Nephron progenitor cell (in vitro differentiated cells): ENCODE data around the gene EFCAB14.
A peak's percentile ranks its signal among the peaks of the same experiment; 100 is the strongest.

Experiments
- DNase-seq: peaks from one replicate; pipeline ENCODE4 v3.0.0; 2021
- H3K27ac Mint-ChIP-seq: 2 replicates; pipeline ENCODE4 v1.8.0; 2021; ENCODE audit warnings: mild to moderate bottlenecking, moderate library complexity, mixed read lengths
- H3K27me3 Mint-ChIP-seq: 2 replicates; pipeline ENCODE4 v1.8.0; 2021; ENCODE audit warnings: mild to moderate bottlenecking, low read depth, mixed read lengths; ENCODE audit not compliant: poor library complexity
- H3K36me3 Mint-ChIP-seq: 2 replicates; pipeline ENCODE4 v1.8.0; 2021; ENCODE audit warnings: low read depth, mixed read lengths
- H3K4me1 Mint-ChIP-seq: 2 replicates; pipeline ENCODE4 v1.8.0; 2021; ENCODE audit warnings: mixed read lengths
- H3K4me3 Mint-ChIP-seq: 2 replicates; pipeline ENCODE4 v1.8.0; 2021; ENCODE audit warnings: mild to moderate bottlenecking, moderate library complexity, mixed read lengths
- H3K9me3 Mint-ChIP-seq: 2 replicates; pipeline ENCODE4 v1.8.0; 2021; ENCODE audit warnings: mild to moderate bottlenecking, moderate library complexity, mixed read lengths
- TF ChIP-seq, protein P1 (sequence below): fragments of 200-600 bp; sonication (generic); IDR thresholded peaks from 2 replicates; pipeline ENCODE4 v1.5.0; 2021; ENCODE audit warnings: antibody characterized with exemption

Gene EFCAB14

DNA sequence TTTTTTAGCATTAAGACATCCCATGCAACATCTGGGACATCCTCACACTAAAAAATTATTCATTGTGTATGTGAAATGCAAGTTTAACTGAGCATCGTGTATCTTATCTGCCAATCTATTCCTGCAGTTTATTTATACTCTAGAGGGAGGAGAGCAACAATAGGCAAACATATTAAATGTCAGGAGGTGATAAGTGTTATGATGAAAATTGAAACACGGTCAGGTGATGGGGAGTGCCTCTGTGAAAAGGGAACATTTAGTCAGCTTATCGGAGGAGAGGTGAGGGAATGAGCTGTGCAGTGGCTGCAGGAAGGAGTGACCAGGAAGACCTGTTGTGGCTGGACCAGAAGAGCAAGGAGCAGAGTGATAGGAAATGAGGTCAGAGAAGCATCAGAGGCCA is 775 bp upstream of the EFCAB14 start:
- Mint-ChIP-seq H3K36me3 (peaks cover 5% of the 10 kb centered on the region), H3K27ac (no peak overlapping the region), H3K9me3 (no peaks in the 10 kb centered on the region), H3K4me3 (peak overlapping the region; percentile 99), H3K27me3 (peaks cover 25% of the 10 kb centered on the region), H3K4me1 (peaks cover 31% of the 10 kb centered on the region)
- DNase-seq: no peak
- TF ChIP-seq, protein P1, sequence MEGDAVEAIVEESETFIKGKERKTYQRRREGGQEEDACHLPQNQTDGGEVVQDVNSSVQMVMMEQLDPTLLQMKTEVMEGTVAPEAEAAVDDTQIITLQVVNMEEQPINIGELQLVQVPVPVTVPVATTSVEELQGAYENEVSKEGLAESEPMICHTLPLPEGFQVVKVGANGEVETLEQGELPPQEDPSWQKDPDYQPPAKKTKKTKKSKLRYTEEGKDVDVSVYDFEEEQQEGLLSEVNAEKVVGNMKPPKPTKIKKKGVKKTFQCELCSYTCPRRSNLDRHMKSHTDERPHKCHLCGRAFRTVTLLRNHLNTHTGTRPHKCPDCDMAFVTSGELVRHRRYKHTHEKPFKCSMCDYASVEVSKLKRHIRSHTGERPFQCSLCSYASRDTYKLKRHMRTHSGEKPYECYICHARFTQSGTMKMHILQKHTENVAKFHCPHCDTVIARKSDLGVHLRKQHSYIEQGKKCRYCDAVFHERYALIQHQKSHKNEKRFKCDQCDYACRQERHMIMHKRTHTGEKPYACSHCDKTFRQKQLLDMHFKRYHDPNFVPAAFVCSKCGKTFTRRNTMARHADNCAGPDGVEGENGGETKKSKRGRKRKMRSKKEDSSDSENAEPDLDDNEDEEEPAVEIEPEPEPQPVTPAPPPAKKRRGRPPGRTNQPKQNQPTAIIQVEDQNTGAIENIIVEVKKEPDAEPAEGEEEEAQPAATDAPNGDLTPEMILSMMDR: no peak

DNA sequence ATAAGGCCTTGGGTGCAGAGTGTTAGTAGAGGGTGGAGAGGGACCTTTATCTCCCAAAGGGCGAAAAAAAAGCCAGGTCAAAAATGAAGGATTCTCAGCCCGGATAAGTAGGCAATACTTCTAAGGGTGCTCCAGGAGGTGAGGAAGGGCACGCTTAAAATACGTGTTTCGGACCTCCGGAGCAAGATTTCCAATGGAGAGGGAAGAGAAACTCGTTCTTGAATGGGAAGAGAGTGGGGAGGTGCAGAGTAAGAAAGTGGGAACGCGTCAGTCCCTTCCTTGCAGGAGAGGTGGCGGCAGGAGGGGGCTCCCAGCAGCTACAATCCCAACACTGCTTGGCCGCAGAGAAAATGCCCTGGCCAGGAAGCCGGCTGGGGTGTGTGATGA is 581 bp downstream of the EFCAB14 start:
- no peak for DNase-seq
- peak overlapping the region; percentile 99 for H3K4me3 Mint-ChIP-seq
- H3K36me3 Mint-ChIP-seq: peaks cover 5% of the 10 kb centered on the region
- H3K27me3 Mint-ChIP-seq: peaks cover 25% of the 10 kb centered on the region
- peaks cover 31% of the 10 kb centered on the region for H3K4me1 Mint-ChIP-seq
- H3K27ac Mint-ChIP-seq: peak overlapping the region; percentile 79
- TF ChIP-seq, protein P1: no peak
- H3K9me3 Mint-ChIP-seq: no peaks in the 10 kb centered on the region

DNA sequence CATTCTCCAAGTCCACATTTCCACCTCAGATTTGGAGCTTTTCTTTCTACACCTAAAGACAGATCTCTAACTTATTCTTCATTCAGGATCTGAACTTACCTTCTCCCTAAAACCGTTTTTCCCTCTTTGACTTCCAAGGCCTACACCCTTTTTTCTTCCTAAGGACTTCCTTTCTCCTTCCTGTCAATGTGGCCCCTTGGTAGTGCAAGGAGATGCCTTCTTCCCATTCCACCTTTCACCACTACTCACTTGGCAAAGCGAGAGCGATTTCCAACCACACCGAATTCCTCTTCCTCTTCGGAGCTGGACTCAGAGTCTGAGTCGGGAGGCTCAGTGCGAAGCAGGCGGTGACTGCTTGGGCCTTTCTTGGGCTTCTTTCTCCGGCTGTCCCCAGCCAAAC is 1.3 kb downstream of the EFCAB14 start:
- Mint-ChIP-seq H3K27me3 (peaks cover 21% of the 10 kb centered on the region), H3K36me3 (peaks cover 5% of the 10 kb centered on the region), H3K4me3 (peak overlapping the region; percentile 99), H3K27ac (no peak overlapping the region), H3K4me1 (peaks cover 31% of the 10 kb centered on the region), H3K9me3 (no peaks in the 10 kb centered on the region)
- TF ChIP-seq, protein P1: no peak
- no peak for DNase-seq

DNA sequence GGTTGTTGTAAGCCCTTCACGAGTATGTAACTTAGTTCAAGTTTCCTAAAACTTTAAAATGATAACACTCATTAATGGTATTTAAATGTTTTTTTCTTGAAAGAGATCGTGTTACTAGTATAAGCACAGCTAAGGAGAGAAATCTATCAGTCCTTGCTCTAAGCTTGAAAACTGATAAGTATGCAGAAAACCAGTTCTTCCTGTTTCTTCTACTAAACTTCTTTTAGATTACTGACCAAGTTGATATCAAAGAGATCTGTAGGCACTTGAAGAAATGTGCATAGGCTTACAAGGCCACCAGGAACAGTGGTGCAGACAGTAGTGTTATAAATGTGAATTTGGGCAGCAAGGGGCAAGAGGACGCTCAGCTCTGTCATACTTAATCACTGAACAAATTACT is 3.9 kb downstream of the EFCAB14 start:
- no peak overlapping the region for H3K4me3 Mint-ChIP-seq
- H3K36me3 Mint-ChIP-seq: peaks cover 11% of the 10 kb centered on the region
- TF ChIP-seq, protein P1: no peak

DNA sequence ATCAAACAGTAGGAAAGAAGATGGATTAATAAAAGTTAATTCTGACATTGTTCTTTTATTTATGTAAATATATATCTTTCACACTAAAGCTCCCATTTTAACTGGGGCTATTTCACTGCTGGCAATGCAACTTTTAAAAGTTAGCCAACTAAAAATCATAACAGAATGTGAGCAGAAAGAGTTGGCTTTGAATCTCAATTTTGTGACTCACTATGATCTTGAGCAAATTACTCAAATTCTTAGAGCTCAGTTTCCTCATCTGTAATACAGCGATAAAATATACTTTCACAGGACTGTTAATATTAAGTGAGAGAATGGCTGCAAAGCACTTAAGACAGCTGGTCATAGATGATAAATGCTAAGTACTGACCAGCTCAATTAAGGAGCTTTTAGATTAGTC is 10.8 kb downstream of the EFCAB14 start:
- TF ChIP-seq, protein P1: no peak
- H3K27ac Mint-ChIP-seq: no peak overlapping the region
- no peak overlapping the region for H3K4me3 Mint-ChIP-seq
- no peaks in the 10 kb centered on the region for H3K4me1 Mint-ChIP-seq
- DNase-seq: no peak
- no peaks in the 10 kb centered on the region for H3K27me3 Mint-ChIP-seq
- peaks cover 56% of the 10 kb centered on the region for H3K36me3 Mint-ChIP-seq
- no peaks in the 10 kb centered on the region for H3K9me3 Mint-ChIP-seq

More for the DNA sequence above, 3.9 kb downstream of the EFCAB14 start:
- Mint-ChIP-seq H3K27ac (no peak overlapping the region), H3K9me3 (no peaks in the 10 kb centered on the region), H3K4me1 (peaks cover 31% of the 10 kb centered on the region), H3K27me3 (peaks cover 4% of the 10 kb centered on the region)
- DNase-seq: no peak

DNA sequence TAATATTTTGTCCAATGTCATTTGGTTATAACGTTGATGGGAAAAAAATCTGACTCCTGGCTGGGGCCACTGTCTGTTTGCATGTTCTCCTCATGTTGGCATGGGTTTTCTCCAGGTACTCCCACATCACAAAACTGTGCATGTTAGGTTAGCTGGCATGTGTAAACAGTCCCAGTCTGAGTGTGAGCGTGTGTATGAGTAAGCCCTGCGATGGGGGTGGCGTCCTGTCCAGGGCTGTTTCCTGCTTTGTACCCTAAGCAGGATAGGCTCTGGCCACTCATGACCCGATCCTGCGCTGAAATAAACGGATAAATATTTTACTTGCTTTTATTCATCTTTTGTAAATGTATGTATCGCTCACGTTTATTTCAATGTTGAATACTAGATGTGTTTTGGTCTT is 13.5 kb downstream of the EFCAB14 start:
- no peaks in the 10 kb centered on the region for H3K27me3 Mint-ChIP-seq
- H3K36me3 Mint-ChIP-seq: peaks cover 54% of the 10 kb centered on the region
- H3K4me1 Mint-ChIP-seq: no peaks in the 10 kb centered on the region
- no peaks in the 10 kb centered on the region for H3K9me3 Mint-ChIP-seq
- TF ChIP-seq, protein P1: no peak
- DNase-seq: no peak
- H3K4me3 Mint-ChIP-seq: no peak overlapping the region
- H3K27ac Mint-ChIP-seq: no peak overlapping the region
